ENCODE data around the gene NKAIN4.

- TF ChIP-seq EZH2 (IDR thresholded peaks at IDR 0.05; ENCODE audit: low read length) (no peak), CTCF (optimal IDR thresholded peaks at IDR 0.05 in 1 of 3, IDR thresholded peaks at IDR 0.05 in 1 of 3, conservative IDR thresholded peaks at IDR 0.05 in 1 of 3; ENCODE audit: extremely low read depth in 1 of 3, insufficient read depth in 2 of 3, low read length in 3 of 3) (no peak)
These were observed 32.8 kb upstream of the NKAIN4 start for GRCh38 chr20:63286781-63287696.

Measured in keratinocyte (primary cell).